ENCODE results near the gene PNPO.

DNA sequence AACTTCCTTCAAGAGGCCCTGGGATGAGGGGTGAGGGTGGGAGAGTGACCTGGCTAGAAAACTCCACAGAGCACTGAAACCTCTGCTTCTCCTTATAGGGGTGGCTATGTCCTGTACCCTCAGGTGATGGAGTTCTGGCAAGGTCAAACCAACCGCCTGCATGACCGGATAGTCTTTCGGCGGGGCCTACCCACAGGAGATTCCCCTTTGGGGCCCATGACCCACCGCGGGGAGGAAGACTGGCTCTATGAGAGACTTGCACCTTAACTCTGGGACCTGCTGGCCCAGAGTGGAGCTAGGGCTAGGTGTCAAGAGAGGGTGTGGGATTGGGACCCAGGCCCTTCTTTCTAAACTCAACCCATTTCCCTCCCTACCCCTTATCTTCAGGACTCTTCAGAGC, 5.1 kb downstream of the PNPO start:
- TF ChIP-seq, protein P1, sequence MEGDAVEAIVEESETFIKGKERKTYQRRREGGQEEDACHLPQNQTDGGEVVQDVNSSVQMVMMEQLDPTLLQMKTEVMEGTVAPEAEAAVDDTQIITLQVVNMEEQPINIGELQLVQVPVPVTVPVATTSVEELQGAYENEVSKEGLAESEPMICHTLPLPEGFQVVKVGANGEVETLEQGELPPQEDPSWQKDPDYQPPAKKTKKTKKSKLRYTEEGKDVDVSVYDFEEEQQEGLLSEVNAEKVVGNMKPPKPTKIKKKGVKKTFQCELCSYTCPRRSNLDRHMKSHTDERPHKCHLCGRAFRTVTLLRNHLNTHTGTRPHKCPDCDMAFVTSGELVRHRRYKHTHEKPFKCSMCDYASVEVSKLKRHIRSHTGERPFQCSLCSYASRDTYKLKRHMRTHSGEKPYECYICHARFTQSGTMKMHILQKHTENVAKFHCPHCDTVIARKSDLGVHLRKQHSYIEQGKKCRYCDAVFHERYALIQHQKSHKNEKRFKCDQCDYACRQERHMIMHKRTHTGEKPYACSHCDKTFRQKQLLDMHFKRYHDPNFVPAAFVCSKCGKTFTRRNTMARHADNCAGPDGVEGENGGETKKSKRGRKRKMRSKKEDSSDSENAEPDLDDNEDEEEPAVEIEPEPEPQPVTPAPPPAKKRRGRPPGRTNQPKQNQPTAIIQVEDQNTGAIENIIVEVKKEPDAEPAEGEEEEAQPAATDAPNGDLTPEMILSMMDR (IDR thresholded peaks at IDR 0.05) = no peak
- TF ChIP-seq POLR2A (IDR thresholded peaks at IDR 0.05) (no peak), POLR2AphosphoS5 (IDR thresholded peaks at IDR 0.05) (no peak)
